HuH-7.5 (cell line): ENCODE data around the gene GLTP.
"Not testable (repeated sequence)": the region's sequence is repeated elsewhere in the genome, so short reads cannot be mapped to it uniquely, and the experiment has no call there.

ENCODE experiments used
- DNase-seq: peaks from one replicate; pipeline ENCODE4 v3.0.0; 2011; ENCODE audit warnings: low spot score

Gene GLTP

GRCh38 chr12:109880043-109880931 lies at the start of gene GLTP:
TSS of gene GLTP (minus strand) at chr12:109880541. CDS start at chr12:109880374, 167 bp downstream.
- peak; percentile 92 for DNase-seq

- not testable (repeated sequence) for DNase-seq
Measured at GRCh38 chr12:109929326-109929725, 49.0 kb upstream of the GLTP start.

GRCh38 chr12:109928058-109928656 lies 47.8 kb upstream of the GLTP start:
- DNase-seq, result no peak

- peak; percentile 72 for DNase-seq
Measured at GRCh38 chr12:109927622-109928021, 47.3 kb upstream of the GLTP start.

GRCh38 chr12:109926488-109927210 lies 46.3 kb upstream of the GLTP start:
- no peak for DNase-seq

GRCh38 chr12:109926016-109926415 lies 45.7 kb upstream of the GLTP start:
- DNase-seq, result no peak

GRCh38 chr12:109925185-109925840 lies 45.0 kb upstream of the GLTP start:
- no peak for DNase-seq

GRCh38 chr12:109923481-109924245 lies 43.3 kb upstream of the GLTP start:
- no peak for DNase-seq

- no peak for DNase-seq
Measured at GRCh38 chr12:109923038-109923437, 42.7 kb upstream of the GLTP start.

- no peak for DNase-seq
Measured at GRCh38 chr12:109921982-109922381, 41.6 kb upstream of the GLTP start.

- DNase-seq, result no peak
Measured at GRCh38 chr12:109920261-109920780, 40.0 kb upstream of the GLTP start.

GRCh38 chr12:109919456-109919855 lies 39.1 kb upstream of the GLTP start:
- no peak for DNase-seq

GRCh38 chr12:109916045-109916444 lies 35.7 kb upstream of the GLTP start:
- DNase-seq, result no peak

GRCh38 chr12:109915171-109916040 lies 35.1 kb upstream of the GLTP start:
- no peak for DNase-seq

- no peak for DNase-seq
Measured at GRCh38 chr12:109914461-109914860, 34.1 kb upstream of the GLTP start.

GRCh38 chr12:109912855-109913321 lies 32.5 kb upstream of the GLTP start:
- DNase-seq, result no peak

GRCh38 chr12:109910969-109911348 lies 30.6 kb upstream of the GLTP start:
- peak; percentile 78 for DNase-seq

- no peak for DNase-seq
Measured at GRCh38 chr12:109910254-109910968, 30.1 kb upstream of the GLTP start.

GRCh38 chr12:109905301-109905700 lies 25.0 kb upstream of the GLTP start:
- DNase-seq, result no peak
